Panc1 (cell line): ENCODE data around the gene RGS6. TPM values are rescaled to one million over a fixed set of nuclear protein-coding genes. Genes with fewer than 3 reads are reported as not detected.

Experiments
- ATAC-seq: fragments of 200-7000 bp; cut with Tn5 transposase; 2 replicates; pipeline ENCODE4 v1.9.1; 2020; ENCODE audit warnings: mild to moderate bottlenecking, moderate library complexity
- BruUV-seq: library from RNA; stranded (reverse); fragments of 400-500 nt; replicated peaks from 2 replicates; lab custom pipeline; 2021; lab: Mats Ljungman, UMichigan
- CTCF ChIA-PET: fragments of 300-600 bp; sonication (Branson Sonifier 250); formaldehyde crosslinking; loops from one replicate; lab custom pipeline; 2022; ENCODE audit warnings: antibody characterized with exemption; lab: Charles Lee
- POLR2A ChIA-PET: fragments of 300-600 bp; sonication (Branson Sonifier 250); formaldehyde crosslinking; loops from one replicate; lab custom pipeline; 2022; ENCODE audit warnings: antibody characterized with exemption; lab: Charles Lee
- DNase-seq: peaks from one replicate; pipeline ENCODE4 v3.0.0-alpha.2; 2010; ENCODE audit warnings: low read depth, low spot score
- H3K27ac ChIP-seq: 2 replicates; pipeline ENCODE4 v1.5.1; 2011; ENCODE audit warnings: mild to moderate bottlenecking, low read length, inconsistent platforms
- H3K27me3 ChIP-seq: fragments of 200-500 bp; sonication (Bioruptor generic); 2 replicates; pipeline ENCODE4 v1.6.0; 2014; ENCODE audit warnings: low read length, inconsistent platforms; ENCODE audit not compliant: control insufficient read depth, insufficient read depth
- H3K36me3 ChIP-seq: fragments of 200-500 bp; sonication (Bioruptor generic); 2 replicates; pipeline ENCODE4 v1.5.1; 2014; ENCODE audit warnings: inconsistent platforms, mild to moderate bottlenecking, low read length, moderate library complexity; ENCODE audit not compliant: control insufficient read depth, insufficient read depth
- H3K4me1 ChIP-seq: 2 replicates; pipeline ENCODE4 v1.5.1; 2011; ENCODE audit warnings: inconsistent platforms, mild to moderate bottlenecking, low read length, moderate library complexity; ENCODE audit not compliant: control insufficient read depth, insufficient read depth
- H3K4me3 ChIP-seq, 2 experiments: 2 replicates each; pipeline ENCODE4 v1.5.1; 2011 to 2012; ENCODE audit warnings: low read depth in 2 of 2, low read length in 2 of 2, mild to moderate bottlenecking in 2 of 2, inconsistent platforms in 1 of 2, moderate library complexity in 1 of 2
- H3K9me3 ChIP-seq: fragments of 200-500 bp; sonication (Bioruptor generic); 2 replicates; pipeline ENCODE4 v1.5.1; 2014; ENCODE audit warnings: low read depth, mild to moderate bottlenecking, inconsistent platforms, low read length, moderate library complexity; ENCODE audit not compliant: control insufficient read depth, insufficient read depth
- CTCF ChIP-seq: fragments of 450-650 bp; IDR thresholded peaks from 2 replicates; pipeline ENCODE4 v1.5.1; 2017; ENCODE audit warnings: mild to moderate bottlenecking
- POLR2AphosphoS5 ChIP-seq: IDR thresholded peaks from 2 replicates; pipeline ENCODE4 v1.6.1; 2012; ENCODE audit warnings: mild to moderate bottlenecking, low read depth, low read length, moderate library complexity
- REST ChIP-seq, 2 experiments: IDR thresholded peaks; 2 replicates each; pipeline ENCODE4 v1.6.1; 2011 to 2012; ENCODE audit warnings: low read depth in 2 of 2, control low read depth in 1 of 2, low read length in 1 of 2, mild to moderate bottlenecking in 1 of 2, moderate library complexity in 1 of 2; ENCODE audit not compliant: insufficient read depth in 1 of 2
- SIN3A ChIP-seq: IDR thresholded peaks from 2 replicates; pipeline ENCODE4 v1.6.1; 2012; ENCODE audit warnings: low read depth, mild to moderate bottlenecking, low read length, moderate library complexity, borderline replicate concordance; ENCODE audit not compliant: insufficient read depth
- TCF7L2 ChIP-seq: IDR thresholded peaks from 2 replicates; pipeline ENCODE4 v1.6.1; 2011; ENCODE audit warnings: mild to moderate bottlenecking, low read depth, low read length, inconsistent platforms
- in situ Hi-C: cut with HindIII; loops from 2 replicates; pipeline ENCODE4 v1.10.0; 2016; ENCODE audit warnings: low sequenced_read_pairs, low pct_unique_long_range_greater_than_20kb
- intact Hi-C: fragments of 100-400 bp; cut with micrococcal nuclease; formaldehyde crosslinking; loops from one replicate; pipeline ENCODE4 v1.10.0; 2022; ENCODE audit not compliant: unreplicated experiment
- total RNA-seq: library from RNA; stranded (reverse); gene quantifications from one replicate; pipeline ENCODE4 v1.2.1, GENCODE V29; 2021; ENCODE audit not compliant: unreplicated experiment

The RGS6 gene
- total RNA-seq, 1 experiment from 2014 or later = not detected

GRCh38 chr14:72389200-72389599 lies 457.0 kb downstream of the RGS6 start:
- no TSS peak for BruUV-seq

GRCh38 chr14:72401101-72401625 lies 468.9 kb downstream of the RGS6 start:
- POLR2A ChIA-PET = no interaction called here
- Histone ChIP-seq H3K4me1 (no peaks in the 10 kb centered on the region), H3K27me3 (no peaks in the 10 kb centered on the region; the same call in 1 of the 2 replicates), H3K4me3 (no peak overlapping the region), H3K36me3 (no peaks in the 10 kb centered on the region), H3K9me3 (no peaks in the 10 kb centered on the region), H3K27ac (no peak overlapping the region)
- TF ChIP-seq TCF7L2 = no peak
- no peak for TF ChIP-seq SIN3A
- TF ChIP-seq POLR2AphosphoS5 = no peak
- no peak for TF ChIP-seq REST (IDR thresholded peaks at IDR 0.05; ENCODE audit: insufficient read depth in 1 of 2, low read depth in 2 of 2, low read length in 1 of 2)
- TF ChIP-seq CTCF = no peak
- no peak for DNase-seq
- in situ Hi-C loops (no loop called here), intact Hi-C loops (no loop called here)
- CTCF ChIA-PET = no interaction called here
- BruUV-seq = no TSS peak
- no peak for ATAC-seq

More at GRCh38 chr14:72389200-72389599, 457.0 kb downstream of the RGS6 start:
- Histone ChIP-seq H3K4me1 (no peaks in the 10 kb centered on the region), H3K27me3 (no peaks in the 10 kb centered on the region), H3K27ac (no peak overlapping the region), H3K9me3 (no peaks in the 10 kb centered on the region), H3K4me3 (no peak overlapping the region), H3K36me3 (no peaks in the 10 kb centered on the region)
- no peak for TF ChIP-seq SIN3A
- no peak for TF ChIP-seq CTCF
- no peak for TF ChIP-seq TCF7L2
- no peak for TF ChIP-seq POLR2AphosphoS5
- no peak for TF ChIP-seq REST (IDR thresholded peaks at IDR 0.05; ENCODE audit: insufficient read depth in 1 of 2, low read depth in 2 of 2, low read length in 1 of 2)
- intact Hi-C loops = no loop called here
- ATAC-seq = no peak
- POLR2A ChIA-PET = no interaction called here
- in situ Hi-C loops = no loop called here
- CTCF ChIA-PET = no interaction called here
- no peak for DNase-seq
